SU-DHL-6 (cell line): ENCODE data around the gene LY6G5B.

ENCODE experiments used
- H2AFZ ChIP-seq: fragments of 200-600 bp; sonication (generic); 2 replicates; pipeline ENCODE4 v1.6.1; 2014; ENCODE audit warnings: low read depth, mild to moderate bottlenecking, moderate library complexity, mixed read lengths, antibody characterized with exemption, low read length; ENCODE audit not compliant: severe bottlenecking
- H3F3A ChIP-seq: fragments of 200-600 bp; shearing (Covaris generic); 2 replicates; pipeline ENCODE4 v1.6.0; 2016; ENCODE audit warnings: antibody characterized with exemption, mild to moderate bottlenecking; ENCODE audit not compliant: insufficient read depth
- H3K27ac ChIP-seq: fragments of 200-600 bp; sonication (generic); 2 replicates; pipeline ENCODE4 v1.5.1; 2016; ENCODE audit warnings: low read depth, mild to moderate bottlenecking, low read length, moderate library complexity, mixed read lengths
- H3K27me3 ChIP-seq: fragments of 200-600 bp; sonication (generic), shearing (Covaris generic); 2 replicates; pipeline ENCODE4 v1.6.0; 2014; ENCODE audit warnings: mild to moderate bottlenecking, low read length
- H3K36me3 ChIP-seq: fragments of 200-600 bp; sonication (generic); 2 replicates; pipeline ENCODE4 v1.6.1; 2014; ENCODE audit warnings: mild to moderate bottlenecking, low read length, mixed read lengths
- H3K4me2 ChIP-seq: fragments of 300-600, 200-600 bp; shearing (Covaris generic), sonication (generic); 2 replicates; pipeline ENCODE4 v1.6.0; 2014; ENCODE audit warnings: low read length, low read depth, mild to moderate bottlenecking; ENCODE audit not compliant: poor library complexity, severe bottlenecking
- H3K4me3 ChIP-seq: fragments of 200-600 bp; sonication (generic); 2 replicates; pipeline ENCODE4 v1.5.1; 2014; ENCODE audit warnings: antibody characterized with exemption, low read length, mild to moderate bottlenecking, mixed read lengths; ENCODE audit not compliant: insufficient read depth, poor library complexity, severe bottlenecking
- H3K79me2 ChIP-seq: fragments of 200-600 bp; sonication (generic); 2 replicates; pipeline ENCODE4 v1.6.1; 2014; ENCODE audit warnings: mild to moderate bottlenecking, low read length, moderate library complexity; ENCODE audit not compliant: insufficient read depth
- H3K9ac ChIP-seq: fragments of 200-600 bp; sonication (generic); 2 replicates; pipeline ENCODE4 v1.7.0; 2014; ENCODE audit warnings: mild to moderate bottlenecking, low read length
- H3K9me2 ChIP-seq: fragments of 200-600 bp; sonication (generic); replicated peaks from 2 replicates; pipeline ENCODE4 v1.6.1; 2014; ENCODE audit warnings: low read length; ENCODE audit not compliant: insufficient read depth
- H3K9me3 ChIP-seq: fragments of 200-600 bp; sonication (generic); 2 replicates; pipeline ENCODE4 v1.6.1; 2014; ENCODE audit warnings: low read length, mixed read lengths; ENCODE audit not compliant: insufficient read depth
- H4K20me1 ChIP-seq: fragments of 200-600 bp; sonication (generic); 2 replicates; pipeline ENCODE4 v1.6.1; 2014; ENCODE audit warnings: low read depth, mild to moderate bottlenecking, antibody characterized with exemption, low read length, moderate library complexity, mixed read lengths
- CTCF ChIP-seq: fragments of 200-600 bp; sonication (generic); IDR thresholded peaks from one replicate; pipeline ENCODE4 v1.5.1; 2017; ENCODE audit warnings: antibody characterized with exemption, mild to moderate bottlenecking, low read length, moderate library complexity; ENCODE audit not compliant: insufficient read depth, poor library complexity, severe bottlenecking
- EZH2phosphoT487 ChIP-seq: fragments of 200-600 bp; sonication (generic), shearing (Covaris generic); conservative IDR thresholded peaks from 2 replicates; pipeline ENCODE4 v1.6.1; 2018; ENCODE audit warnings: mild to moderate bottlenecking, antibody characterized with exemption, low read length, moderate library complexity, mixed read lengths

The LY6G5B gene

GRCh38 chr6:31669676-31670075 is at the start of gene LY6G5B:
Gene LY6G5B (plus strand): TSS chr6:31669976. CDS start chr6:31670951, 975 bp downstream.
- Histone ChIP-seq H3K4me3 (no peak within 1 kb of the TSS), H3K79me2 (peaks cover 28% of the 10 kb centered on the region), H4K20me1 (no peaks in the 10 kb centered on the region; the same call in 1 of the 2 replicates), H3K9me2 (no peaks in the 10 kb centered on the region), H3K27me3 (no peaks in the 10 kb centered on the region), H2AFZ (no peak within 1 kb of the TSS), H3K27ac (no peak within 1 kb of the TSS), H3K9me3 (no peaks in the 10 kb centered on the region), H3K36me3 (peaks cover 28% of the 10 kb centered on the region), H3F3A (peaks cover 10% of the 10 kb centered on the region), H3K9ac (no peak within 1 kb of the TSS), H3K4me2 (no peak within 1 kb of the TSS)
- TF ChIP-seq CTCF (no peak), EZH2phosphoT487 (no peak)

- H3K9me3 ChIP-seq = no peaks in the 10 kb centered on the region
- peaks cover 16% of the 10 kb centered on the region; the same call in 1 of the 2 replicates for H4K20me1 ChIP-seq
- peaks cover 25% of the 10 kb centered on the region for H3F3A ChIP-seq
- peaks cover 48% of the 10 kb centered on the region for H3K79me2 ChIP-seq
- peak within 1 kb of the TSS; percentile 84 for H3K4me2 ChIP-seq
- peak within 1 kb of the TSS; percentile 6 for H2AFZ ChIP-seq
- H3K9me2 ChIP-seq = no peaks in the 10 kb centered on the region
- H3K4me3 ChIP-seq = peak within 1 kb of the TSS; percentile 64
- H3K36me3 ChIP-seq = peaks cover 38% of the 10 kb centered on the region
- TF ChIP-seq EZH2phosphoT487 = no peak
- no peak for TF ChIP-seq CTCF
- H3K27me3 ChIP-seq = no peaks in the 10 kb centered on the region
- H3K9ac ChIP-seq = peak within 1 kb of the TSS; percentile 83
- peak within 1 kb of the TSS; percentile 86 for H3K27ac ChIP-seq
Measured at GRCh38 chr6:31620586-31621319, 49.0 kb upstream of the LY6G5B start, which contains the start of gene PRRC2A. Gene PRRC2A (plus strand): TSS chr6:31620715. CDS start chr6:31622790, 2,075 bp downstream.

- peak overlapping the region; percentile 83 for H3K9ac ChIP-seq
- H3K27ac ChIP-seq = peak overlapping the region; percentile 78
- TF ChIP-seq CTCF (no peak), EZH2phosphoT487 (no peak)
- no peaks in the 10 kb centered on the region for H3K27me3 ChIP-seq
- peaks cover 16% of the 10 kb centered on the region; the same call in 1 of the 2 replicates for H4K20me1 ChIP-seq
- peak overlapping the region; percentile 84 for H3K4me2 ChIP-seq
- no peak overlapping the region for H2AFZ ChIP-seq
- no peaks in the 10 kb centered on the region for H3K9me3 ChIP-seq
- peaks cover 45% of the 10 kb centered on the region for H3K36me3 ChIP-seq
- H3K79me2 ChIP-seq = peaks cover 50% of the 10 kb centered on the region
- H3K9me2 ChIP-seq = no peaks in the 10 kb centered on the region
- H3F3A ChIP-seq = peaks cover 25% of the 10 kb centered on the region
- peak overlapping the region; percentile 64 for H3K4me3 ChIP-seq
Measured at GRCh38 chr6:31621320-31621939, 48.3 kb upstream of the LY6G5B start.
